Peyer's patch (tissue), 4 donors: Measurements from ENCODE around the gene UNC50. TPM values are rescaled to one million over a fixed set of nuclear protein-coding genes. Genes with fewer than 3 reads are reported as not detected.

ENCODE experiments used
- DNase-seq, 3 donors: peaks; one replicate each; pipeline ENCODE4 v3.0.0-alpha.2; 2017 to 2019
- H3K27ac ChIP-seq, 4 donors: fragments of 200-600 bp; sonication (generic); one replicate each; pipeline ENCODE4 v1.5.1; 2016 to 2019
- H3K27me3 ChIP-seq, 2 donors: fragments of 200-600 bp; sonication (generic); one replicate each; pipeline ENCODE4 v1.5.1; 2019
- H3K36me3 ChIP-seq, 3 donors: fragments of 200-600 bp; sonication (generic); one replicate each; pipeline ENCODE4 v1.5.1; 2016 to 2019
- H3K4me1 ChIP-seq, 4 donors: fragments of 200-600 bp; sonication (generic); one replicate each; pipeline ENCODE4 v1.5.1; 2016 to 2019
- H3K4me3 ChIP-seq, 4 donors: fragments of 200-600 bp; sonication (generic); 1 replicate in 3 of 4; 2 replicates in 1 of 4; pipeline ENCODE4 v1.5.1; 2016 to 2019; ENCODE audit warnings: mild to moderate bottlenecking in 1 of 4
- H3K9me3 ChIP-seq, 4 donors: fragments of 200-600 bp; sonication (generic); one replicate each; pipeline ENCODE4 v1.5.1; 2016 to 2019; ENCODE audit warnings: mild to moderate bottlenecking in 1 of 4
- POLR2A ChIP-seq, 2 donors: fragments of 450-650 bp; IDR thresholded peaks; one replicate each; pipeline ENCODE4 v1.5.1; 2017; ENCODE audit warnings: antibody characterized with exemption in 2 of 2, mild to moderate bottlenecking in 2 of 2, moderate library complexity in 2 of 2
- total RNA-seq, 4 donors: library from RNA; depleted of rRNA; stranded (reverse); fragments of >200 nt; gene quantifications; one replicate each; pipeline ENCODE4 v1.1.0, GENCODE V29; 2016
- TF ChIP-seq, protein P1 (sequence below), 6 experiments: fragments of 450-650 bp in 4 of 6; fragments of 200-600 bp in 2 of 6; sonication (generic) in 1 of 6; IDR thresholded peaks; one replicate each; pipeline ENCODE4 v1.5.1; 2017 to 2019; ENCODE audit warnings: antibody characterized with exemption in 6 of 6, mild to moderate bottlenecking in 3 of 6, moderate library complexity in 1 of 6

Gene UNC50
- total RNA-seq, 4 donors from 2014 or later = 31.1 to 51.7 (median 35.0) TPM

- DNase-seq = no peak
- TF ChIP-seq, protein P1, sequence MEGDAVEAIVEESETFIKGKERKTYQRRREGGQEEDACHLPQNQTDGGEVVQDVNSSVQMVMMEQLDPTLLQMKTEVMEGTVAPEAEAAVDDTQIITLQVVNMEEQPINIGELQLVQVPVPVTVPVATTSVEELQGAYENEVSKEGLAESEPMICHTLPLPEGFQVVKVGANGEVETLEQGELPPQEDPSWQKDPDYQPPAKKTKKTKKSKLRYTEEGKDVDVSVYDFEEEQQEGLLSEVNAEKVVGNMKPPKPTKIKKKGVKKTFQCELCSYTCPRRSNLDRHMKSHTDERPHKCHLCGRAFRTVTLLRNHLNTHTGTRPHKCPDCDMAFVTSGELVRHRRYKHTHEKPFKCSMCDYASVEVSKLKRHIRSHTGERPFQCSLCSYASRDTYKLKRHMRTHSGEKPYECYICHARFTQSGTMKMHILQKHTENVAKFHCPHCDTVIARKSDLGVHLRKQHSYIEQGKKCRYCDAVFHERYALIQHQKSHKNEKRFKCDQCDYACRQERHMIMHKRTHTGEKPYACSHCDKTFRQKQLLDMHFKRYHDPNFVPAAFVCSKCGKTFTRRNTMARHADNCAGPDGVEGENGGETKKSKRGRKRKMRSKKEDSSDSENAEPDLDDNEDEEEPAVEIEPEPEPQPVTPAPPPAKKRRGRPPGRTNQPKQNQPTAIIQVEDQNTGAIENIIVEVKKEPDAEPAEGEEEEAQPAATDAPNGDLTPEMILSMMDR (IDR thresholded peaks at IDR 0.05) = no peak
- TF ChIP-seq POLR2A (IDR thresholded peaks at IDR 0.05) = no peak
- Histone ChIP-seq H3K4me3 (no peak overlapping the region), H3K36me3 (peaks cover 0 to 38% (median 0%) of the 10 kb centered on the region in 3 donors), H3K9me3 (no peaks in the 10 kb centered on the region), H3K27ac (peak overlapping the region in 3 of 4 donors; percentile 9 to 70 (median 20)), H3K27me3 (no peaks in the 10 kb centered on the region), H3K4me1 (peaks cover 0 to 4% (median 0%) of the 10 kb centered on the region in 4 donors)
Observed at GRCh38 chr2:98561902-98562695, 46.3 kb upstream of the UNC50 start.

- Histone ChIP-seq H3K27me3 (no peaks in the 10 kb centered on the region), H3K9me3 (no peaks in the 10 kb centered on the region), H3K4me1 (peaks cover 0 to 4% (median 0%) of the 10 kb centered on the region in 4 donors), H3K27ac (no peak overlapping the region), H3K4me3 (no peak overlapping the region), H3K36me3 (peaks cover 0 to 50% (median 0%) of the 10 kb centered on the region in 3 donors)
- no peak for TF ChIP-seq POLR2A (IDR thresholded peaks at IDR 0.05)
- TF ChIP-seq, protein P1 (IDR thresholded peaks at IDR 0.05) = no peak
- no peak for DNase-seq
Observed at GRCh38 chr2:98563394-98563793, 45.0 kb upstream of the UNC50 start.

GRCh38 chr2:98564541-98565132, 43.8 kb upstream of the UNC50 start:
- H3K36me3 ChIP-seq = peaks cover 0 to 62% (median 0%) of the 10 kb centered on the region in 3 donors
- peaks cover 0 to under 1% (median 0%) of the 10 kb centered on the region in 4 donors for H3K4me1 ChIP-seq
- H3K9me3 ChIP-seq = no peaks in the 10 kb centered on the region
- H3K27ac ChIP-seq = peak overlapping the region in 1 of 4 donors; percentile 2
- no peaks in the 10 kb centered on the region for H3K27me3 ChIP-seq
- DNase-seq = peak in 1 of 3 donors; percentile 52
- TF ChIP-seq POLR2A (IDR thresholded peaks at IDR 0.05) = no peak
- TF ChIP-seq, protein P1 (IDR thresholded peaks at IDR 0.05) = no peak
- H3K4me3 ChIP-seq = no peak overlapping the region

DNA sequence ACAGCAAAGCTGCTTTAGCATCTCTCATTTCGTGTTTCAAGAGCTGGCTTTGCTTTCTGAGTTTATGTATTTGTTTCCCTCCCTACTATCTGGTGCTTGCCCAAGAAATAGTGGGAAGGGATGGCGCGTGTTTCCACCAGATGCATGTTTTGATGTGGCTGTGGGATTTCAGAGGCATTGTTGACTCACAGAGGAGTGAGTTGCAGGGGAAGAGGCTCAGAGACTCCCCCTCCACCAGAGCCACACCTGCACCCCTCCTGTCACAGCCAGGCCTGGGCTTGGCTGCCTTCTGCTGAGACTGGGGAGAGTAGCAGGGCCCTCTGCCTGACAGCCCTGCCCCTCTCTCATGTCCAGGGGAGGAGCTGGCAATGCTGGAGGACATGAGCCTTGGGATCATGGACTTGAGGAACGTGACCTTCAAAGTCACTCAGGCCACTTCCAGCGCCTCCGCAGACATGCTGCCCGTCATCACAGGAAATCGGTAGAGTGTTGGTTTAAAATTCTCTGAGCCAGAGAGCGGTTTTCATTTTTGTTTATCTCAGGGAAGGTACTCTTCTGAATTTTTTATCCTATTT, 43.0 kb upstream of the UNC50 start:
- Histone ChIP-seq H3K27ac (peak overlapping the region in 1 of 4 donors; percentile 2), H3K4me3 (no peak overlapping the region), H3K9me3 (no peaks in the 10 kb centered on the region), H3K36me3 (peaks cover 0 to 68% (median 0%) of the 10 kb centered on the region in 3 donors), H3K4me1 (no peaks in the 10 kb centered on the region), H3K27me3 (no peaks in the 10 kb centered on the region)
- DNase-seq = peak in 1 of 3 donors; percentile 23
- TF ChIP-seq POLR2A (IDR thresholded peaks at IDR 0.05) = no peak
- TF ChIP-seq, protein P1 (IDR thresholded peaks at IDR 0.05) = no peak

DNA sequence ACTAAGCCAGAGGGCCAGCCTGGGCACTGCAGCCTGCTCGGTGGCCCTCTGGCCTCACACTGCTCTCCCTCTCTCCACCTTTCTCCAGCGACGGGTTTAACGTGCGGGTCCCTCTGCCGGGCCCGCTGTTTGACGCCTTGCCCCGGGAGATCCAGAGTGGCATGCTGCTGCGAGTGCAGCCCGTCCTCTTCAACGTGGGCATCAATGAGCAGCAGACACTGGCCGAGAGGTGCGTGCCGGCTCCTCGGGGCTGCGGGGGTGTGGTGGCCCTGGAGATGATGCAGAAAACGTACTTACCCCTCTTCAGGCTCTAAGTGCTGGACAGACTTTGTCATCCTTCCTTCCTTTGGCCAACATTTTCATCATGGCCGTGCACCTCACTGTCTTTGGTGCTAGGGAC, 42.4 kb upstream of the UNC50 start:
- H3K4me3 ChIP-seq = no peak overlapping the region
- H3K27me3 ChIP-seq = no peaks in the 10 kb centered on the region
- TF ChIP-seq, protein P1 (IDR thresholded peaks at IDR 0.05) = no peak
- no peak for TF ChIP-seq POLR2A (IDR thresholded peaks at IDR 0.05)
- H3K9me3 ChIP-seq = no peaks in the 10 kb centered on the region
- peak in 1 of 3 donors; percentile 36 for DNase-seq
- no peaks in the 10 kb centered on the region for H3K4me1 ChIP-seq
- H3K27ac ChIP-seq = no peak overlapping the region
- peaks cover 0 to 74% (median 0%) of the 10 kb centered on the region in 3 donors for H3K36me3 ChIP-seq
